ENCODE measurements around the gene ATP6V1C2. TPM values are rescaled to one million over a fixed set of nuclear protein-coding genes. Genes with fewer than 3 reads are reported as not detected.
A peak's percentile ranks its signal among the peaks of the same experiment; 100 is the strongest.
"Not testable (repeated sequence)": the region's sequence is repeated elsewhere in the genome, so short reads cannot be mapped to it uniquely, and the experiment has no call there.

The ATP6V1C2 gene
- total RNA-seq, 1 experiment from 2014 or later, result not detected

- no peak overlapping the region for H3K4me2 ChIP-seq
- H3F3A ChIP-seq (ENCODE audit: insufficient read depth, low read depth), result peaks cover 7% of the 10 kb centered on the region; the same call in 1 of the 2 replicates
- peaks cover 21% of the 10 kb centered on the region for H4K20me1 ChIP-seq (ENCODE audit: insufficient read depth)
- ChIA-PET POLR2A (ENCODE audit: unreplicated experiment) (no interaction called here), CTCF (interaction anchor here (0.6 kb wide), 1 partner anchor 318 kb away, joined by 6 read pairs; no protein-coding TSS in a partner anchor)
- DNase-seq, result no peak
- H3K4me1 ChIP-seq (replicated peaks; ENCODE audit: insufficient read depth), result peaks cover 19% of the 10 kb centered on the region
- no peak overlapping the region for H2AFZ ChIP-seq
- no peak overlapping the region for H3K4me3 ChIP-seq
- H3K9me3 ChIP-seq (ENCODE audit: insufficient read depth, low read depth), result no peaks in the 10 kb centered on the region
- H3K79me2 ChIP-seq (ENCODE audit: low read depth), result peaks cover 31% of the 10 kb centered on the region
- peaks cover 6% of the 10 kb centered on the region for H3K36me3 ChIP-seq (ENCODE audit: low read depth)
- BruUV-seq (replicated peaks), result no TSS peak
- H3K9me2 ChIP-seq (ENCODE audit: insufficient read depth), result no peaks in the 10 kb centered on the region
- TF ChIP-seq CTCF (conservative IDR thresholded peaks at IDR 0.05) (no peak), EZH2 (IDR thresholded peaks at IDR 0.05; ENCODE audit: low read depth) (no peak)
- no peak overlapping the region for H3K27ac ChIP-seq
- peaks cover 17% of the 10 kb centered on the region for H3K27me3 ChIP-seq (ENCODE audit: insufficient read depth, low read depth)
- intact Hi-C loops (cut with micrococcal nuclease; ENCODE audit: unreplicated experiment), result loop anchor here (5.0 kb wide), 1 partner anchor 277 kb away; no protein-coding TSS in a partner anchor
Measured at GRCh38 chr2:10814142-10814541, 92.7 kb downstream of the ATP6V1C2 start.

GRCh38 chr2:10814571-10815331, 93.3 kb downstream of the ATP6V1C2 start:
- intact Hi-C loops (cut with micrococcal nuclease; ENCODE audit: unreplicated experiment), result loop anchor here (5.0 kb wide), 1 partner anchor 277 kb away; no protein-coding TSS in a partner anchor
- no TSS peak for BruUV-seq (replicated peaks)
- Histone ChIP-seq H3K4me2 (no peak overlapping the region), H4K20me1 (ENCODE audit: insufficient read depth) (peaks cover 15% of the 10 kb centered on the region), H3K4me1 (replicated peaks; ENCODE audit: insufficient read depth) (peaks cover 18% of the 10 kb centered on the region), H3K79me2 (ENCODE audit: low read depth) (peaks cover 25% of the 10 kb centered on the region), H3K27me3 (ENCODE audit: insufficient read depth, low read depth) (peaks cover 23% of the 10 kb centered on the region), H3F3A (ENCODE audit: insufficient read depth, low read depth) (peaks cover 7% of the 10 kb centered on the region; the same call in 1 of the 2 replicates), H3K36me3 (ENCODE audit: low read depth) (peaks cover 3% of the 10 kb centered on the region), H3K4me3 (no peak overlapping the region), H3K9me3 (ENCODE audit: insufficient read depth, low read depth) (no peaks in the 10 kb centered on the region), H2AFZ (no peak overlapping the region), H3K9me2 (ENCODE audit: insufficient read depth) (no peaks in the 10 kb centered on the region), H3K27ac (no peak overlapping the region)
- POLR2A ChIA-PET (ENCODE audit: unreplicated experiment), result no interaction called here
- DNase-seq, result no peak
- CTCF ChIA-PET, result interaction anchor here (0.6 kb wide), 2 partner anchors 318 to 380 kb away, joined by 4 to 6 read pairs; no protein-coding TSS in a partner anchor
- TF ChIP-seq EZH2 (IDR thresholded peaks at IDR 0.05; ENCODE audit: low read depth) (no peak), CTCF (conservative IDR thresholded peaks at IDR 0.05) (no peak)

- H3K27ac ChIP-seq, result no peak overlapping the region
- H4K20me1 ChIP-seq (ENCODE audit: insufficient read depth), result no peaks in the 10 kb centered on the region
- H3F3A ChIP-seq (ENCODE audit: insufficient read depth, low read depth), result peaks cover 7% of the 10 kb centered on the region; the same call in 1 of the 2 replicates
- no peaks in the 10 kb centered on the region for H3K79me2 ChIP-seq (ENCODE audit: low read depth)
- no peaks in the 10 kb centered on the region for H3K36me3 ChIP-seq (ENCODE audit: low read depth)
- H3K4me3 ChIP-seq, result no peak overlapping the region
- no TSS peak for BruUV-seq (replicated peaks)
- CTCF ChIA-PET, result interaction anchor here (0.6 kb wide), 1 partner anchor 178 kb away, joined by 3 read pairs; no protein-coding TSS in a partner anchor
- H3K4me2 ChIP-seq, result no peak overlapping the region
- H2AFZ ChIP-seq, result no peak overlapping the region
- POLR2A ChIA-PET (ENCODE audit: unreplicated experiment), result no interaction called here
- H3K27me3 ChIP-seq (ENCODE audit: insufficient read depth, low read depth), result peaks cover 43% of the 10 kb centered on the region
- DNase-seq, result peak in 1 of 2 experiments; percentile 30
- no peaks in the 10 kb centered on the region for H3K9me2 ChIP-seq (ENCODE audit: insufficient read depth)
- no peaks in the 10 kb centered on the region for H3K9me3 ChIP-seq (ENCODE audit: insufficient read depth, low read depth)
- intact Hi-C loops (cut with micrococcal nuclease; ENCODE audit: unreplicated experiment), result no loop called here
- H3K4me1 ChIP-seq (replicated peaks; ENCODE audit: insufficient read depth), result no peaks in the 10 kb centered on the region
- no peak for TF ChIP-seq EZH2 (IDR thresholded peaks at IDR 0.05; ENCODE audit: low read depth)
- peak; percentile 53 for TF ChIP-seq CTCF (conservative IDR thresholded peaks at IDR 0.05)
Measured at GRCh38 chr2:10817413-10817812, 96.0 kb downstream of the ATP6V1C2 start.

DNA sequence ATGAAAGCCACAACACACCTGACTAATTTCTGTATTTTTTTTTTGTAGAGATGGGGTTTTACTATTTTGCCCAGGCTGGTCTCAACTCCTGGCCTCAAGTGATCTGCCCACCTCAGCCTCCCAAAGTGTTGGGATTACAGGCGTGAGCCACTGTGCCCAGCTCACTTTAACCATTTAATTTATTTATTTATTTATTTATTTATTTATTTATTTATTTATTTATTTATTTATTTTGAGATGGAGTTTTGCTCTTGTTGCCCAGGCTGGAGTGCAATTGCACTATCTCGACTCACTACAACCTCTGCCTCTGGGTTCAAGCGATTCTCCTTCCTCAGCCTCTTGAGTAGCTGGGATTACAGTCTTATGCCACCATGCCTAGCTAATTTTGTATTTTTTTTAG, 96.9 kb downstream of the ATP6V1C2 start:
- H3K9me3 ChIP-seq (ENCODE audit: insufficient read depth, low read depth); H3K4me1 ChIP-seq (replicated peaks; ENCODE audit: insufficient read depth); POLR2A ChIA-PET (ENCODE audit: unreplicated experiment); H3K9me2 ChIP-seq (ENCODE audit: insufficient read depth); intact Hi-C loops (cut with micrococcal nuclease; ENCODE audit: unreplicated experiment); H2AFZ ChIP-seq; H3K4me3 ChIP-seq; H3K79me2 ChIP-seq (ENCODE audit: low read depth); H3K4me2 ChIP-seq; BruUV-seq (replicated peaks); H3K27ac ChIP-seq; DNase-seq; H4K20me1 ChIP-seq (ENCODE audit: insufficient read depth); H3F3A ChIP-seq (ENCODE audit: insufficient read depth, low read depth); H3K36me3 ChIP-seq (ENCODE audit: low read depth): not testable (repeated sequence)
- CTCF ChIA-PET, result interaction anchor here (0.5 kb wide), 1 partner anchor 315 kb away, joined by 4 read pairs; a partner anchor contains a TSS
- peaks cover 52% of the 10 kb centered on the region for H3K27me3 ChIP-seq (ENCODE audit: insufficient read depth, low read depth)

Data from PC-9 (cell line).